ENCODE measurements around the gene SCG5. TPM values are rescaled to one million over a fixed set of nuclear protein-coding genes. Genes with fewer than 3 reads are reported as not detected.

Gene SCG5
- total and polyA plus RNA-seq, 4 donors = 2.9 to 13.4 (median 10.1) TPM

DNA sequence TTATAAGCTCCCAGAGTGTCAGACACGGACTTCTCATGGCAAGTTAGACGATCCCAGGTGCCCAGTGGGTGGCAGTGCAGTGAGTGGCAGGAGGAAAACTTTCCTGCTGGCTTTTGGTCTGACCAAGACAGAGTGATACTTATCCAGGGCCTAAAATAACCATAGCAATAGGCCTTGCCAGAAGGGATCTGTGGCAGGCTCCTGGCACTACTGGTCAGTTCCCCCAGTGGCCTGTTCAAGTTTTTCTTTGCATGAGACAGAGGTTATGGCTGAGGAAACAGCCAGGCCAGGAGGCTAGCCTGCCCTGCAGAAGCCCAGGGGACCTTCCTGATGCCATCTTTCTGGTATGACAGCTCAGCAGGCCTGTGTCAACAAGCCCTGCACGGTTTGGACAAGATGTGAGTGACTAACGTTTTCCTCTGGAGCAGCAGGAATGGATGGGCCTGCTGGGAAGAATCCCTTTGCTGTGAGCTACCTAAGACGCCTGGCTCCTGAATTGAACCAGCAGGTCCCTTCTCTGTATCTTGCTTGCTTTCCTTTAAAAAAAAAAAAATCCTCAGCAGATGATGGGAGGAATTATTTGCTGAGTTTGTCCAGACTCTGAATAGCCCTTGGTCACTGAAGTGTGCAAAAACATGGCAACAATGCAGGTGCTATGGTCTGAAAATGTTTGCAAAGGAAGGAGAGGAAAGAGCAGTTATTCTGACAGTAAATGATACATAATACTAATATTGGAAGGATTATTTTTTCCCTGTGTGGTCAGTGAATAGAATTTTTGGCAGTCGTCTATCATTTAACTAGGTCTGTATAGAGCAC lies 18.0 kb downstream of the SCG5 start:
- Histone ChIP-seq H3K9ac (ENCODE audit: low read depth in 1 of 2, low read length in 2 of 2) (no peak overlapping the region), H3K4me3 (ENCODE audit: low read depth in 1 of 3, low read length in 3 of 3) (no peak overlapping the region), H3K36me3 (ENCODE audit: control insufficient read depth in 4 of 4, insufficient read depth in 3 of 4, low read depth in 1 of 4, low read length in 3 of 4) (no peaks in the 10 kb centered on the region), H3K4me1 (ENCODE audit: control insufficient read depth in 4 of 4, insufficient read depth in 4 of 4, low read length in 3 of 4) (peaks cover 0 to 6% (median 0%) of the 10 kb centered on the region in 4 donors), H3K9me3 (ENCODE audit: control insufficient read depth in 4 of 4, low read length in 3 of 4) (no peaks in the 10 kb centered on the region), H3K27ac (ENCODE audit: low read depth in 1 of 2, low read length in 2 of 2) (no peak overlapping the region), H3K27me3 (ENCODE audit: control insufficient read depth in 4 of 4, insufficient read depth in 4 of 4, low read length in 3 of 4) (no peaks in the 10 kb centered on the region)
- TF ChIP-seq EGR1 (IDR thresholded peaks at IDR 0.05; ENCODE audit: low read depth in 2 of 2) (no peak), FOXA2 (IDR thresholded peaks at IDR 0.05) (no peak), RXRA (IDR thresholded peaks at IDR 0.05) (no peak), JUND (IDR thresholded peaks at IDR 0.05) (no peak), FOXA1 (IDR thresholded peaks at IDR 0.05) (no peak)
- 61% methylated on average over 6 of the region's 6 CpGs for WGBS
- DNase-seq (ENCODE audit: low spot score) = no peak

DNA sequence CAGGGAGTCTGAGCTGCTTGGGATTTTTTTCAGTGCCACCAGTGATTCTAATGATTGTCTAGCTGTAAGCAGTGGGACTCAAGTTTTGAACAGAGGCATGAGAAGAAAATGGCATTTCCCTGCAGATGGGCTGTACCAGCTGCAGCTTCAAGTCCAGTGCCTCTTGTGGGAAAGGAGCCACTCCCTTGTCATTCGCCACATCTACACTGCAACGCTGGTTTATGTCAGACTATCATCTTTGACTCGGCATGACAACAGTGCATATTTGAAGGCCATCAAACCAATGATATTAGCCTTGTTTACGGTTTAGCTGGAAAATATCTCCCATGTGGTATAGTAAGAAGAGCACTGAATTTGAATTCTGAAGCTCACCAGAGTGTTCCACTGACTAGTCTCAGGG lies 22.2 kb downstream of the SCG5 start:
- TF ChIP-seq, protein P1, sequence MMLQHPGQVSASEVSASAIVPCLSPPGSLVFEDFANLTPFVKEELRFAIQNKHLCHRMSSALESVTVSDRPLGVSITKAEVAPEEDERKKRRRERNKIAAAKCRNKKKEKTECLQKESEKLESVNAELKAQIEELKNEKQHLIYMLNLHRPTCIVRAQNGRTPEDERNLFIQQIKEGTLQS (IDR thresholded peaks at IDR 0.05) = no peak
- TF ChIP-seq TAF1 (conservative IDR thresholded peaks at IDR 0.05) (no peak), HNF4A (conservative IDR thresholded peaks at IDR 0.05) (no peak), EGR1 (IDR thresholded peaks at IDR 0.05; ENCODE audit: low read depth in 2 of 2) (no peak), SP1 (IDR thresholded peaks at IDR 0.05) (no peak), JUND (IDR thresholded peaks at IDR 0.05) (no peak)
- TF ChIP-seq, protein P2, sequence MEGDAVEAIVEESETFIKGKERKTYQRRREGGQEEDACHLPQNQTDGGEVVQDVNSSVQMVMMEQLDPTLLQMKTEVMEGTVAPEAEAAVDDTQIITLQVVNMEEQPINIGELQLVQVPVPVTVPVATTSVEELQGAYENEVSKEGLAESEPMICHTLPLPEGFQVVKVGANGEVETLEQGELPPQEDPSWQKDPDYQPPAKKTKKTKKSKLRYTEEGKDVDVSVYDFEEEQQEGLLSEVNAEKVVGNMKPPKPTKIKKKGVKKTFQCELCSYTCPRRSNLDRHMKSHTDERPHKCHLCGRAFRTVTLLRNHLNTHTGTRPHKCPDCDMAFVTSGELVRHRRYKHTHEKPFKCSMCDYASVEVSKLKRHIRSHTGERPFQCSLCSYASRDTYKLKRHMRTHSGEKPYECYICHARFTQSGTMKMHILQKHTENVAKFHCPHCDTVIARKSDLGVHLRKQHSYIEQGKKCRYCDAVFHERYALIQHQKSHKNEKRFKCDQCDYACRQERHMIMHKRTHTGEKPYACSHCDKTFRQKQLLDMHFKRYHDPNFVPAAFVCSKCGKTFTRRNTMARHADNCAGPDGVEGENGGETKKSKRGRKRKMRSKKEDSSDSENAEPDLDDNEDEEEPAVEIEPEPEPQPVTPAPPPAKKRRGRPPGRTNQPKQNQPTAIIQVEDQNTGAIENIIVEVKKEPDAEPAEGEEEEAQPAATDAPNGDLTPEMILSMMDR (IDR thresholded peaks at IDR 0.05; ENCODE audit: low read depth, low read length, missing input control) = no peak
- Histone ChIP-seq H3K4me1 (ENCODE audit: control insufficient read depth in 4 of 4, insufficient read depth in 4 of 4, low read length in 3 of 4) (no peaks in the 10 kb centered on the region), H3K9ac (ENCODE audit: low read depth in 1 of 2, low read length in 2 of 2) (no peak overlapping the region), H3K4me3 (ENCODE audit: low read depth in 1 of 3, low read length in 3 of 3) (no peak overlapping the region), H3K27ac (ENCODE audit: low read depth in 1 of 2, low read length in 2 of 2) (no peak overlapping the region), H3K9me3 (ENCODE audit: control insufficient read depth in 4 of 4, low read length in 3 of 4) (no peaks in the 10 kb centered on the region), H3K27me3 (ENCODE audit: control insufficient read depth in 4 of 4, insufficient read depth in 4 of 4, low read length in 3 of 4) (no peaks in the 10 kb centered on the region), H3K36me3 (ENCODE audit: control insufficient read depth in 4 of 4, insufficient read depth in 3 of 4, low read depth in 1 of 4, low read length in 3 of 4) (no peaks in the 10 kb centered on the region)
- DNase-seq (ENCODE audit: low spot score) = no peak
- WGBS = 88% methylated on average over 4 of the region's 4 CpGs

DNA sequence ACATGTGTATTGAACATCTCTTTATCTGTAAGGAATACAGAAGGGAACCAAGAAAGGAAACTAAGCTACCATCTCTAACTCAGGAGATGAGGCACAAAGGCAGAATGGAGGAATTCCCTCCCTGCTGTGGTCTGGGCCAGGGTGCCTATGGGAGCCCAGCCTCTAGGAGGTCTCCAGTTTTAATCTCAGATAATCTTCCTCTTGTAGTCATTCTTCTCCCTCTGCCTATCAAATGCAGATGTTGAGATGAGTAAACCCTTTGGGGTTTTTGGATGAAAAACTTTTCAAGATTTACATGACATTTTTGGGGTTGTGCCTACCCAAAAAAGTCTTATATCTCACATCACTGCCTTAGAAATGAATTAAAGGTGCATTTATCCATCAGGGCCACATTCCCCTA lies 23.3 kb downstream of the SCG5 start:
- H3K27me3 ChIP-seq (ENCODE audit: control insufficient read depth in 4 of 4, insufficient read depth in 4 of 4, low read length in 3 of 4) = no peaks in the 10 kb centered on the region
- TF ChIP-seq HNF4G (IDR thresholded peaks at IDR 0.05) (no peak), FOXA1 (IDR thresholded peaks at IDR 0.05) (no peak), EGR1 (IDR thresholded peaks at IDR 0.05; ENCODE audit: low read depth in 2 of 2) (no peak), GABPA (IDR thresholded peaks at IDR 0.05 in 1 of 2, conservative IDR thresholded peaks at IDR 0.05 in 1 of 2) (no peak), YY1 (IDR thresholded peaks at IDR 0.05) (no peak)
- TF ChIP-seq, protein P2 (IDR thresholded peaks at IDR 0.05; ENCODE audit: low read depth, low read length, missing input control) = no peak
- TF ChIP-seq, protein P3, sequence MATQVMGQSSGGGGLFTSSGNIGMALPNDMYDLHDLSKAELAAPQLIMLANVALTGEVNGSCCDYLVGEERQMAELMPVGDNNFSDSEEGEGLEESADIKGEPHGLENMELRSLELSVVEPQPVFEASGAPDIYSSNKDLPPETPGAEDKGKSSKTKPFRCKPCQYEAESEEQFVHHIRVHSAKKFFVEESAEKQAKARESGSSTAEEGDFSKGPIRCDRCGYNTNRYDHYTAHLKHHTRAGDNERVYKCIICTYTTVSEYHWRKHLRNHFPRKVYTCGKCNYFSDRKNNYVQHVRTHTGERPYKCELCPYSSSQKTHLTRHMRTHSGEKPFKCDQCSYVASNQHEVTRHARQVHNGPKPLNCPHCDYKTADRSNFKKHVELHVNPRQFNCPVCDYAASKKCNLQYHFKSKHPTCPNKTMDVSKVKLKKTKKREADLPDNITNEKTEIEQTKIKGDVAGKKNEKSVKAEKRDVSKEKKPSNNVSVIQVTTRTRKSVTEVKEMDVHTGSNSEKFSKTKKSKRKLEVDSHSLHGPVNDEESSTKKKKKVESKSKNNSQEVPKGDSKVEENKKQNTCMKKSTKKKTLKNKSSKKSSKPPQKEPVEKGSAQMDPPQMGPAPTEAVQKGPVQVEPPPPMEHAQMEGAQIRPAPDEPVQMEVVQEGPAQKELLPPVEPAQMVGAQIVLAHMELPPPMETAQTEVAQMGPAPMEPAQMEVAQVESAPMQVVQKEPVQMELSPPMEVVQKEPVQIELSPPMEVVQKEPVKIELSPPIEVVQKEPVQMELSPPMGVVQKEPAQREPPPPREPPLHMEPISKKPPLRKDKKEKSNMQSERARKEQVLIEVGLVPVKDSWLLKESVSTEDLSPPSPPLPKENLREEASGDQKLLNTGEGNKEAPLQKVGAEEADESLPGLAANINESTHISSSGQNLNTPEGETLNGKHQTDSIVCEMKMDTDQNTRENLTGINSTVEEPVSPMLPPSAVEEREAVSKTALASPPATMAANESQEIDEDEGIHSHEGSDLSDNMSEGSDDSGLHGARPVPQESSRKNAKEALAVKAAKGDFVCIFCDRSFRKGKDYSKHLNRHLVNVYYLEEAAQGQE (IDR thresholded peaks at IDR 0.05) = no peak
- no peak overlapping the region for H3K4me3 ChIP-seq (ENCODE audit: low read depth in 1 of 3, low read length in 3 of 3)
- DNase-seq (ENCODE audit: low spot score) = no peak
- no peaks in the 10 kb centered on the region for H3K9me3 ChIP-seq (ENCODE audit: control insufficient read depth in 4 of 4, low read length in 3 of 4)
- H3K4me1 ChIP-seq (ENCODE audit: control insufficient read depth in 4 of 4, insufficient read depth in 4 of 4, low read length in 3 of 4) = no peaks in the 10 kb centered on the region
- no peaks in the 10 kb centered on the region for H3K36me3 ChIP-seq (ENCODE audit: control insufficient read depth in 4 of 4, insufficient read depth in 3 of 4, low read depth in 1 of 4, low read length in 3 of 4)
- H3K27ac ChIP-seq (ENCODE audit: low read depth in 1 of 2, low read length in 2 of 2) = no peak overlapping the region
- no peak overlapping the region for H3K9ac ChIP-seq (ENCODE audit: low read depth in 1 of 2, low read length in 2 of 2)

Measured in liver (tissue), 9 donors.